HG03280 (cell line): ENCODE measurements around the gene MRAP.
"Not testable (repeated sequence)": the region's sequence is repeated elsewhere in the genome, so short reads cannot be mapped to it uniquely, and the experiment has no call there.

ENCODE experiments used
- ATAC-seq: cut with Tn5 transposase; IDR thresholded peaks from one replicate; pipeline ENCODE4 v1.9.1; 2021; ENCODE audit warnings: mild to moderate bottlenecking, moderate library complexity; ENCODE audit not compliant: unreplicated experiment

MRAP gene

GRCh38 chr21:32298658-32299081 lies at the start of gene MRAP:
Gene MRAP, plus strand, starts transcription at chr21:32298855. Its CDS starts 117 bp downstream, at chr21:32298972.
- no peak for ATAC-seq

- ATAC-seq = no peak
Observed at GRCh38 chr21:32249511-32250280, 49.0 kb upstream of the MRAP start.

GRCh38 chr21:32252136-32252535 lies 46.5 kb upstream of the MRAP start:
- no peak for ATAC-seq

- ATAC-seq = no peak
Observed at GRCh38 chr21:32253215-32253641, 45.4 kb upstream of the MRAP start.

- no peak for ATAC-seq
Observed at GRCh38 chr21:32256251-32256650, 42.4 kb upstream of the MRAP start.

- ATAC-seq = no peak
Observed at GRCh38 chr21:32256873-32257620, 41.6 kb upstream of the MRAP start.

- ATAC-seq = peak; percentile 81
Observed at GRCh38 chr21:32257962-32258785, 40.5 kb upstream of the MRAP start.

- not testable (repeated sequence) for ATAC-seq
Observed at GRCh38 chr21:32258786-32259048, 39.9 kb upstream of the MRAP start.

- ATAC-seq = no peak
Observed at GRCh38 chr21:32260130-32260529, 38.5 kb upstream of the MRAP start.

GRCh38 chr21:32261929-32262328 lies 36.7 kb upstream of the MRAP start:
- ATAC-seq = no peak

GRCh38 chr21:32265321-32265720 lies 33.3 kb upstream of the MRAP start:
- ATAC-seq = not testable (repeated sequence)

GRCh38 chr21:32270748-32271147 lies 27.9 kb upstream of the MRAP start:
- ATAC-seq = no peak

GRCh38 chr21:32276671-32277070 lies 22.0 kb upstream of the MRAP start:
- no peak for ATAC-seq

- ATAC-seq = no peak
Observed at GRCh38 chr21:32278103-32278502, 20.6 kb upstream of the MRAP start.

GRCh38 chr21:32278518-32279376 lies 19.9 kb upstream of the MRAP start, which contains the start of gene MIS18A:
Gene MIS18A, minus strand, starts transcription at chr21:32279049. Its CDS starts 35 bp downstream, at chr21:32279014.
- peak; percentile 92 for ATAC-seq

- no peak for ATAC-seq
Observed at GRCh38 chr21:32279377-32279680, 19.3 kb upstream of the MRAP start.

- ATAC-seq = no peak
Observed at GRCh38 chr21:32281531-32281930, 17.1 kb upstream of the MRAP start.

- ATAC-seq = no peak
Observed at GRCh38 chr21:32282992-32283391, 15.7 kb upstream of the MRAP start.

GRCh38 chr21:32285476-32285875 lies 13.2 kb upstream of the MRAP start:
- no peak for ATAC-seq

GRCh38 chr21:32297449-32297848 lies 1.2 kb upstream of the MRAP start:
- no peak for ATAC-seq

- ATAC-seq = no peak
Observed at GRCh38 chr21:32298148-32298559, 501 bp upstream of the MRAP start.
